Heart right ventricle (tissue), 16 donors: ENCODE data around the gene ART5. TPM values are rescaled to one million over a fixed set of nuclear protein-coding genes. Genes with fewer than 3 reads are reported as not detected.
"Not testable (repeated sequence)": the region's sequence is repeated elsewhere in the genome, so short reads cannot be mapped to it uniquely, and the experiment has no call there.

Experiments used
- ATAC-seq, 8 donors: fragments of 200-7000 bp; cut with Tn5 transposase; one replicate each; pipeline ENCODE4 v1.9.1; 2020; ENCODE audit warnings: mild to moderate bottlenecking in 8 of 8, moderate library complexity in 8 of 8, moderate number of reproducible peaks in 1 of 8
- DNase-seq, 2 donors: peaks; one replicate each; pipeline ENCODE4 v3.0.0-alpha.2; 2020
- H3K27ac ChIP-seq, 10 donors: fragments of 200-600 bp; sonication (generic) in 2 of 10; one replicate each; pipeline versions ENCODE4 v1.5.0 to v1.8.0; 2020 to 2022; ENCODE audit warnings: mild to moderate bottlenecking in 3 of 10
- H3K27me3 ChIP-seq, 7 donors: fragments of 200-600 bp; one replicate each; pipeline ENCODE4 v1.8.0; 2021 to 2022; ENCODE audit warnings: mild to moderate bottlenecking in 2 of 7
- H3K36me3 ChIP-seq, 9 donors: fragments of 200-600 bp; sonication (generic) in 1 of 9; one replicate each; pipeline versions ENCODE4 v1.5.0 to v1.8.0; 2020 to 2022; ENCODE audit warnings: mild to moderate bottlenecking in 2 of 9
- H3K4me1 ChIP-seq, 9 donors: fragments of 200-600 bp; sonication (generic) in 1 of 9; one replicate each; pipeline versions ENCODE4 v1.5.0 to v1.8.0; 2020 to 2022; ENCODE audit warnings: mild to moderate bottlenecking in 4 of 9
- H3K4me3 ChIP-seq, 10 donors: fragments of 200-600 bp; sonication (generic) in 2 of 10; one replicate each; pipeline versions ENCODE4 v1.5.0 to v1.8.0; 2020 to 2022; ENCODE audit warnings: mild to moderate bottlenecking in 7 of 10, moderate library complexity in 2 of 10
- H3K9me3 ChIP-seq, 11 donors: fragments of 200-600 bp in 10 of 11; sonication (generic) in 2 of 11; one replicate each; pipeline versions ENCODE4 v1.5.0 to v1.8.0; 2013 to 2022; ENCODE audit warnings: mild to moderate bottlenecking in 2 of 11, control low read depth in 1 of 11, moderate library complexity in 1 of 11
- WGBS, 2 donors: extraction: QIAGEN DNeasy Blood & Tissue Kit; methylation state at CpG; one replicate each; pipeline ENCODE4 v1.1.7; 2013; ENCODE audit warnings: inconsistent platforms in 1 of 2; 5-methylcytosine and 5-hydroxymethylcytosine counted together
- intact Hi-C, 10 donors: fragments of 100-400 bp; cut with DNase I; formaldehyde crosslinking; loops; one replicate each; pipeline versions ENCODE4 v1.11.1 to v1.14.2; 2022
- polyA plus RNA-seq, 2 donors: library from polyadenylated mRNA; stranded (reverse); fragments of 200-250 nt; gene quantifications; one replicate each; pipeline ENCODE4 v1.2.3, GENCODE V29; 2013
- total RNA-seq, 10 donors: library from RNA; stranded (reverse); fragmentation: NEBNext Ultra II Directional in 3 of 10; extraction: Animal tissue kit (Norgen Biotek cat#: 25700) in 3 of 10; gene quantifications; one replicate each; pipeline versions ENCODE4 v1.2.1 to v1.2.4, GENCODE V29; 2021 to 2023
- TF ChIP-seq, protein P1 (sequence below), 9 donors: fragments of 200-600 bp; sonication (generic) in 2 of 9; IDR thresholded peaks; one replicate each; pipeline versions ENCODE4 v1.5.0 to v1.8.0; 2021 to 2022; ENCODE audit warnings: antibody characterized with exemption in 9 of 9, mild to moderate bottlenecking in 5 of 9, moderate library complexity in 1 of 9
- donor health status: Arrhythmogenic right ventricular cardiomyopathy.
- donor health status: ischemic (EF 13 %, LVEDD 7.1; RV severe dilation, severe dysfunction).
- donor health status: healthy with polysubstance abuse.
- donor health status: DM: no; HTN: yes; CAD: no.
- donor health status: DM: no; HTN: no; CAD: no.
- donor health status: ischemic (EF 25% LVEDD 6.9; RV normal size, moderate dysfunction).
- donor health status: ischemic (EF 25% LVEDD 5.7; RV mildly dilated, moderate dysfunction).
- donor health status: healthy.
- donor health status: DM: yes; HTN: yes; CAD: no.
- donor health status: Ischemic cardiomyopathy.
- donor health status: ischemic (EF 35%, LVEDD 5.7; RV mildly dilated, moderate dysfunction).
- donor health status: nonischemic (EF 11% LVEDD 7.7; RV severe dilation, severe dysfunction).
- donor health status: DM: yes; HTN: yes; CAD: no.
- donor health status: PGD.
- donor health status: ischemic (EF 29% LVEDD 5.4; RV normal size, mild dysfunction).
- donor health status: nonischemic (EF 23%, LVEDD 6.1; RV moderate dilation, normal function).

The ART5 gene
- total and polyA plus RNA-seq, 12 donors: 0.42 to 6.5 (median 1.5) TPM

DNA sequence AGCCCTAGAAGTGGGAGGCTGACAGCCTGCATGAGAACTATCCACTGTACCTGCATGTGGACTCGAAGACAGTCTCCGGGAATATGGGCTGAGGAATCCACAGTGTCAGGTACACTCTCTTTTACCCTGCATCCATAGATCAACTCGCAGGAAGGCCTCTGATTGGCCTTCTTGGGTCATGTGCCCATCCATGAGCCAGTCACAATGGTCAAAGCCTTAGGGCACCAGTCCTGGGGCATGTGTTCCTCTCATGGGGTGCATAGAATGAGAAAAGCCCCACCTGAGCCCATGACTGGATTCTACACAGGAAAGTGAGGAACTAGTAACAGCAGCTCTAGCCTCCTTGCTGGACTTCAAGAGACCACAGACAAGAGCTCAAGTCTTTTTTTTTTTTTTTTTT, 13.8 kb upstream of the ART5 start:
- 95 to 99% methylated on average over 3 of the region's 3 CpGs for WGBS, 2 donors
- no peaks in the 10 kb centered on the region for H3K4me1 ChIP-seq
- H3K9me3 ChIP-seq: no peaks in the 10 kb centered on the region
- no peak overlapping the region for H3K27ac ChIP-seq
- intact Hi-C loops: no loop called here
- H3K36me3 ChIP-seq: no peaks in the 10 kb centered on the region
- H3K4me3 ChIP-seq: no peak overlapping the region
- no peak for DNase-seq
- peaks cover 0 to 10% (median 0%) of the 10 kb centered on the region in 7 donors for H3K27me3 ChIP-seq
- peak in 1 of 8 donors; percentile 28 for ATAC-seq
- TF ChIP-seq, protein P1, sequence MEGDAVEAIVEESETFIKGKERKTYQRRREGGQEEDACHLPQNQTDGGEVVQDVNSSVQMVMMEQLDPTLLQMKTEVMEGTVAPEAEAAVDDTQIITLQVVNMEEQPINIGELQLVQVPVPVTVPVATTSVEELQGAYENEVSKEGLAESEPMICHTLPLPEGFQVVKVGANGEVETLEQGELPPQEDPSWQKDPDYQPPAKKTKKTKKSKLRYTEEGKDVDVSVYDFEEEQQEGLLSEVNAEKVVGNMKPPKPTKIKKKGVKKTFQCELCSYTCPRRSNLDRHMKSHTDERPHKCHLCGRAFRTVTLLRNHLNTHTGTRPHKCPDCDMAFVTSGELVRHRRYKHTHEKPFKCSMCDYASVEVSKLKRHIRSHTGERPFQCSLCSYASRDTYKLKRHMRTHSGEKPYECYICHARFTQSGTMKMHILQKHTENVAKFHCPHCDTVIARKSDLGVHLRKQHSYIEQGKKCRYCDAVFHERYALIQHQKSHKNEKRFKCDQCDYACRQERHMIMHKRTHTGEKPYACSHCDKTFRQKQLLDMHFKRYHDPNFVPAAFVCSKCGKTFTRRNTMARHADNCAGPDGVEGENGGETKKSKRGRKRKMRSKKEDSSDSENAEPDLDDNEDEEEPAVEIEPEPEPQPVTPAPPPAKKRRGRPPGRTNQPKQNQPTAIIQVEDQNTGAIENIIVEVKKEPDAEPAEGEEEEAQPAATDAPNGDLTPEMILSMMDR (IDR thresholded peaks at IDR 0.05): no peak

DNA sequence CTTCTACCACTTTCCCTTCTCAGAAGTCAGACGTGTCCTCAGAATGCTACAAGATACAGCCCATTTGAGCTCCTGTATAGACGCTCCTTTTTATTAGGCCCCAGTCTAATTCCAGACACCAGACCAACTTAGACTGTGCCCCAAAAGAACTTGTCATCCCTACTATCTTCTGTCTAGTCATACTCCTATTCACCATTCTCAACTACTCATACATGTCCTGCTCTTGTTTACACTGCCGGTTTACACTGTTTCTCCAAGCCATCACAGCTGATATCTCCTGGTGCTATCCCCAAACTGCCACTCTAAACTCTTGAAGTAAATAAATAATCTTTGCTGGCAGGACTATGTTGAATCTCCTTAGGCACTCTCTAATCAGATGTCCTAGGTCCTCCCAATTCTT, 10.7 kb upstream of the ART5 start:
- H3K27me3 ChIP-seq, H3K4me1 ChIP-seq, H3K27ac ChIP-seq, intact Hi-C loops, H3K9me3 ChIP-seq, DNase-seq, H3K4me3 ChIP-seq, H3K36me3 ChIP-seq, ATAC-seq: not testable (repeated sequence)
- WGBS, 2 donors: 90 to 94% methylated on average over 2 of the region's 3 CpGs

DNA sequence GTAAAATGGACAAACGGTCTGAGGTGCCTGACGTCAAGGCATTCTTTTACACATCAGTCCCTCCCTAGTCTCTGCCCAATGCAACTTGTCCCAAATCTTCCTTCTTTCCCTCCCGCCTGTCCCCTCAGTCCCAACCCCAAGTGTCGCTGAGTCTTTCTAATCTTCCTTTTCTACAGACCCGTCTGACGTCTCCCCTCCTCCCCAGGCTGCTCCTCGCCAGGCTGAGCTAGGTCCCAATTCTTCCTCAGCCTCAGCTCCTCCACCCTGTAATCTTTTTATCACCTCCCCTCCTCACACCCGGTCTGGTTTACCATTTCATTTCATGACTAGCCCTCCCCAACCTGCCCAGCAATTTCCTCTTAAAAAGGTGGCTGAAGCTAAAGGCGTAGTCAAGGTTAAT, 7.6 kb upstream of the ART5 start:
- H3K9me3 ChIP-seq, ATAC-seq, H3K36me3 ChIP-seq, H3K27ac ChIP-seq, H3K4me3 ChIP-seq, intact Hi-C loops, DNase-seq: not testable (repeated sequence)
- peaks cover 0 to 13% (median 4%) of the 10 kb centered on the region in 9 donors for H3K4me1 ChIP-seq
- H3K27me3 ChIP-seq: peaks cover 0 to 17% (median 0%) of the 10 kb centered on the region in 7 donors
- WGBS, 2 donors: 39 to 52% methylated on average over 9 of the region's 9 CpGs

DNA sequence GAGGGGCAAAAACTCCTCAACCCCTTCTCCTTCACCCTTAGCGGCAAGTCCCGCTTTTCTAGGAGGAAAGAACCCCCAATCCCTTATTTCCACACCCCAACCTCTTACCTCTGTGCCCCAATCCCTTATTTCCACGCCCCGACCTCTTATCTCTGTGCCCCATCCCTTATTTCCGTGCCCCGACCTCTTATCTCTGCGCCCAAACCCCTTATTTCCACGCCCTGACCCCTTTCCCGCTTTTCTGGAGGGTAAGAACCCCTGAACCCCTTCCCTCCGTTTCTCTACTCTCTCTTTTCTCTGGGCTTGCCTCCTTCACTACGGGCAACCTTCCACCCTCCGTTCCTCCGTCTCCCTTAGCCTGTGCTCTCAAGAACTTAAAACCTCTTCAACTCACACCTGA, 7.1 kb upstream of the ART5 start:
- intact Hi-C loops, H3K27ac ChIP-seq, DNase-seq, ATAC-seq, H3K36me3 ChIP-seq, H3K9me3 ChIP-seq, H3K4me3 ChIP-seq: not testable (repeated sequence)
- Histone ChIP-seq H3K27me3 (peaks cover 0 to 17% (median 0%) of the 10 kb centered on the region in 7 donors), H3K4me1 (peaks cover 0 to 19% (median 6%) of the 10 kb centered on the region in 9 donors)
- 83 to 87% methylated on average over 13 of the region's 13 CpGs for WGBS, 2 donors

DNA sequence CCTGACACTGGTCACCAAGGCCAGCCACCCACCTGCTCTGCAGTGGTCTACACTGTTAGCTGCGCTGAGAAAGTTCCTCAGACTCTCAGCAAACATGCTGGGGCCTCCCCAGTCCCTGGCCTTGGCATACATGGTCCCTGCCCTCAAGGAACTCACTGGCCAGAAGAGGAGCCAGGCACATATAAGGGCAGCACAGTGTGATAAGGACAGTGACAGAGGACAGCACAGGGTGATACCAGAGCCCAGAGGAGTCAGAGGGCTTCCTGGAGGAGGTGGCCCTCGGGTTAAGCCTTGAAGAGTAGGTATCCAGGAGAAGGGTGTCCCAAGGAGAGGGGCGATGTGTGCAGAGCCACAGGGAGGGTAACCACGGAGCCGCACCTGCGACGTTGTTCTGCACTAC, 3.8 kb upstream of the ART5 start:
- H3K27ac ChIP-seq: peak overlapping the region in 1 of 10 donors; percentile 26
- H3K36me3 ChIP-seq: no peaks in the 10 kb centered on the region
- no peaks in the 10 kb centered on the region for H3K9me3 ChIP-seq
- H3K27me3 ChIP-seq: peaks cover 0 to 39% (median 0%) of the 10 kb centered on the region in 7 donors
- intact Hi-C loops: no loop called here
- DNase-seq (no peak), ATAC-seq (peak in 1 of 8 donors; percentile 4)
- H3K4me3 ChIP-seq: peak overlapping the region in 1 of 10 donors; percentile 3
- TF ChIP-seq, protein P1 (IDR thresholded peaks at IDR 0.05): no peak
- 89% methylated on average over 7 of the region's 7 CpGs for WGBS, 2 donors
- peaks cover 3 to 34% (median 19%) of the 10 kb centered on the region in 9 donors for H3K4me1 ChIP-seq

DNA sequence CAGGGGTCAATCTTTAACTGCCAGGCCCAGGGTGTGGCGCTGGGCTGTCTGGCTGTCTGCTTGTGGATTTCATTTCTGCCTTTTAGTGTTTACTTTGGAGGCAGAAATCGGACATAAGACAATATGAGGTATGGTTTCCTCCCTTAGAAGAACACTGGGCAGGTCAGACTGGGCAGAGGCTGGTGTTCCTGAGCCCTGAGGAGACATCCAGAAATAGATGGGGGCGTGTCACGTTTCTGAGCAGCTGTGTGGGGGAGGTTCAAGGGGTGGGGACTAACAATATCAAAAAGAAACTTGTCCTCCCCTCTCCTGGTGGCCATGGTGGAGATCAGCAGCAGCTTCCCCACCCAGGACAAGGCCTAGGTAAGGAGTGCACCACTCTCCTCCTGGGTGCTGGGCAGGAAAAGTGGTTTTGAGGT, 3.0 kb upstream of the ART5 start, which contains the start of gene ART1:
TSS of gene ART1 (plus strand) at position 312 of the 419 bp plus-strand sequence. CDS start 14,086 bp downstream, outside the sequence.
- Histone ChIP-seq H3K4me3 (peak within 1 kb of the TSS in 1 of 10 donors; percentile 3), H3K4me1 (peaks cover 3 to 34% (median 19%) of the 10 kb centered on the region in 9 donors), H3K27me3 (peaks cover 0 to 39% (median 0%) of the 10 kb centered on the region in 7 donors), H3K27ac (peak within 1 kb of the TSS in 9 of 10 donors; percentile 14 to 70 (median 52)), H3K9me3 (no peaks in the 10 kb centered on the region), H3K36me3 (no peaks in the 10 kb centered on the region)
- intact Hi-C loops: no loop called here
- 56 to 59% methylated on average over 4 of the region's 4 CpGs for WGBS, 2 donors
- DNase-seq (peak; percentile 28 to 53), ATAC-seq (peak; percentile 17 to 83 (median 71))
- TF ChIP-seq, protein P1 (IDR thresholded peaks at IDR 0.05): peak in 2 of 9 donors; percentile 7 to 18

DNA sequence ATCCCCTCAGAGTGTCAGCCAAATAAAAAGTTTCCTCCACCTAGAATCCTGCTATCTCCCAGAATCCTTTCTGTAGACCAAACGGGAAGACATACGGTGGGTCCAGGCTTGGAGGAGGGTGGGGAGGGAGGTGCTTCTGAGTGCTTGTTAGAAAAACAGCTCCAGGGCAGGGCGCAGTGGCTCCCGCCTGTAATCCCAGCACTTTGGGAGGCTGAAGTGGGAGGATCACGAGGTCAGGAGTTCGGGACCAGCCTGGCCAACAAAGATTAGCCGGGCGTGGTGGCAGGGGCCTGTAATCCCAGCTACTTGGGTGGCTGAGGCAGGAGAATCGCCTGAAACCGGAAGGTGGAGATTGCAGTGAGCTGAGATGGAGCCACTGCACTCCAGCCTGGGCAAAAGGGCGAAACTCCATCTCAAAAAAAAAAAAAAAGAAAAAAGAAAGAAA, 1.3 kb upstream of the ART5 start:
- H3K36me3 ChIP-seq, intact Hi-C loops, ATAC-seq, H3K9me3 ChIP-seq, DNase-seq: not testable (repeated sequence)
- Histone ChIP-seq H3K27me3 (peaks cover 0 to 39% (median 0%) of the 10 kb centered on the region in 7 donors), H3K27ac (peak overlapping the region in 8 of 10 donors; percentile 63 to 86 (median 78)), H3K4me3 (peak overlapping the region in 9 of 10 donors; percentile 42 to 72 (median 67)), H3K4me1 (peaks cover 3 to 34% (median 19%) of the 10 kb centered on the region in 9 donors)
- 34 to 37% methylated on average over 11 of the region's 11 CpGs for WGBS, 2 donors
